K562 (cell line): ENCODE measurements around the gene LHPP. TPM values are rescaled to one million over a fixed set of nuclear protein-coding genes. Genes with fewer than 3 reads are reported as not detected.

Experiments
- CUX1 ChIP-seq: fragments of 200-800 bp; sonication (Bioruptor generic); IDR thresholded peaks from 2 replicates; pipeline ENCODE4 v1.6.1; 2016; ENCODE audit warnings: missing genetic modification characterization, missing compliant biosample characterization
- HEY1 ChIP-seq: fragments of 250-450 bp; sonication (Bioruptor Pico); IDR thresholded peaks from 2 replicates; pipeline ENCODE4 v1.5.0; 2020; ENCODE audit warnings: mild to moderate bottlenecking, moderate library complexity, borderline replicate concordance
- SREBF1 ChIP-seq: fragments of 150-350 bp; IDR thresholded peaks from 2 replicates; pipeline ENCODE4 v1.6.1; 2014; ENCODE audit warnings: antibody characterized with exemption, low read depth, low read length, borderline replicate concordance
- STAT6 ChIP-seq: sonication (generic); formaldehyde crosslinking; IDR thresholded peaks from 2 replicates; pipeline ENCODE4 v1.8.1; 2023; ENCODE audit warnings: mild to moderate bottlenecking, missing genetic modification reagents
- polyA plus RNA-seq, 8 experiments: library from polyadenylated mRNA; depleted of rRNA in 4 of 8; stranded (reverse) in 5 of 8; unstranded in 3 of 8; fragments of >200 nt; fragmentation: Nextera tagmentation in 2 of 8; fragmentation: Illumina TruSeq in 1 of 8; extraction: Ambion mirVana in 2 of 8; extraction: Trizol in 1 of 8; gene quantifications; 2 replicates each; pipeline versions ENCODE4 v1.2.1 to v1.2.3, GENCODE V29; 2011 to 2014; ENCODE audit warnings: inconsistent platforms in 1 of 8, missing spikeins in 1 of 8
- total RNA-seq, 7 experiments: library from RNA; depleted of rRNA in 6 of 7; stranded (reverse); fragments of >200 nt in 6 of 7; fragmentation: Illumina TruSeq in 2 of 7; extraction: Trizol in 2 of 7; gene quantifications; 2 replicates each; pipeline versions ENCODE4 v1.2.1 to v1.2.3, GENCODE V29; 2011 to 2021; ENCODE audit warnings: low replicate concordance in 1 of 7

The LHPP gene
- total and polyA plus RNA-seq, 9 of the 15 experiments (the other 6 are each of a cell fraction or from before 2014, with no cell fraction given), result 0.34 to 7.4 (median 3.0) TPM

- TF ChIP-seq CUX1 (no peak), HEY1 (no peak), STAT6 (CRISPR knock-in tag) (no peak), SREBF1 (no peak)
These were observed 30.6 kb downstream of the LHPP start (continued) for GRCh38 chr10:124492266-124492665.
